B cell (primary cell): ENCODE data around the gene TBC1D32. TPM values are rescaled to one million over a fixed set of nuclear protein-coding genes. Genes with fewer than 3 reads are reported as not detected.

Experiments used
- ATAC-seq: fragments of 200-7000 bp; cut with Tn5 transposase; one replicate; pipeline ENCODE4 v1.10.0; 2021; ENCODE audit warnings: low read depth, mild to moderate bottlenecking, moderate number of reproducible peaks, moderate library complexity
- CTCF ChIA-PET: fragments of 350-600 bp; sonication (Branson Sonifier 250); formaldehyde crosslinking; loops from one replicate; lab custom pipeline; 2021; ENCODE audit warnings: antibody characterized with exemption, inconsistent platforms; lab: Charles Lee
- POLR2A ChIA-PET: fragments of 350-600 bp; sonication (Branson Sonifier 250); formaldehyde crosslinking; loops from one replicate; lab custom pipeline; 2021; ENCODE audit warnings: antibody characterized with exemption; lab: Charles Lee
- DNase-seq: peaks from one replicate; pipeline ENCODE4 v3.0.0; 2013
- H2AFZ ChIP-seq: 2 replicates; pipeline ENCODE4 v1.6.1; 2012; ENCODE audit warnings: mild to moderate bottlenecking, low read depth, low read length; ENCODE audit not compliant: insufficient read depth, poor library complexity, severe bottlenecking
- H3K27ac ChIP-seq, 2 donors: 1 replicate in 1 of 2; 2 replicates in 1 of 2; pipeline ENCODE4 v1.5.1; 2012 to 2013; ENCODE audit warnings: low read length in 2 of 2, mild to moderate bottlenecking in 2 of 2, moderate library complexity in 1 of 2
- H3K27me3 ChIP-seq, 4 experiments: fragments of 200-600 bp in 1 of 4; sonication (generic) in 1 of 4; replicated peaks in 1 of 4; 1 replicate in 2 of 4; 2 replicates in 2 of 4; pipeline versions ENCODE4 v1.6.1 to v1.7.0; 2013 to 2016; ENCODE audit warnings: low read length in 3 of 4, mild to moderate bottlenecking in 2 of 4, mixed read lengths in 1 of 4, moderate library complexity in 1 of 4; ENCODE audit not compliant: insufficient read depth in 4 of 4, control insufficient read depth in 3 of 4; ENCODE audit errors: control extremely low read depth in 1 of 4
- H3K36me3 ChIP-seq, 2 experiments: replicated peaks in 1 of 2; 1 replicate in 1 of 2; 2 replicates in 1 of 2; pipeline versions ENCODE4 v1.6.1 to v1.7.1; 2013; ENCODE audit warnings: low read length in 1 of 2; ENCODE audit not compliant: insufficient read depth in 2 of 2, control insufficient read depth in 1 of 2; ENCODE audit errors: control extremely low read depth in 1 of 2, extremely low read depth in 1 of 2
- H3K4me1 ChIP-seq, 2 donors: fragments of 200-600 bp in 1 of 2; sonication (generic) in 1 of 2; 1 replicate in 1 of 2; 2 replicates in 1 of 2; pipeline versions ENCODE4 v1.5.1 to v1.6.1; 2013 to 2017; ENCODE audit warnings: low read length in 2 of 2; ENCODE audit not compliant: control insufficient read depth in 2 of 2, insufficient read depth in 2 of 2
- H3K4me2 ChIP-seq: replicated peaks from 2 replicates; pipeline ENCODE3; 2012; ENCODE audit warnings: mild to moderate bottlenecking, low read depth, low read length; ENCODE audit not compliant: poor library complexity, severe bottlenecking
- H3K4me3 ChIP-seq, 5 experiments: fragments of 200-600 bp in 1 of 5; sonication (generic) in 1 of 5; 1 replicate in 3 of 5; 2 replicates in 2 of 5; pipeline versions ENCODE4 v1.5.1 to v1.7.0; 2011 to 2016; ENCODE audit warnings: low read length in 4 of 5, mild to moderate bottlenecking in 4 of 5, low read depth in 2 of 5, control low read depth in 1 of 5, moderate library complexity in 1 of 5; ENCODE audit not compliant: insufficient read depth in 1 of 5; ENCODE audit errors: control extremely low read depth in 1 of 5, extremely low read depth in 1 of 5
- H3K79me2 ChIP-seq: fragments of 200-600 bp; sonication (generic); one replicate; pipeline ENCODE4 v1.6.0; 2016; ENCODE audit warnings: low read length; ENCODE audit not compliant: control insufficient read depth, insufficient read depth
- H3K9ac ChIP-seq: fragments of 200-600 bp; sonication (generic); 2 replicates; pipeline ENCODE4 v1.6.1; 2017; ENCODE audit warnings: mild to moderate bottlenecking, low read length, moderate library complexity
- H3K9me3 ChIP-seq, 3 donors: one replicate each; pipeline versions ENCODE4 v1.6.1 to v1.7.1; 2013; ENCODE audit warnings: low read length in 2 of 3; ENCODE audit not compliant: control insufficient read depth in 2 of 3, insufficient read depth in 1 of 3; ENCODE audit errors: control extremely low read depth in 1 of 3
- H4K20me1 ChIP-seq: 2 replicates; pipeline ENCODE4 v1.6.0; 2012; ENCODE audit warnings: mild to moderate bottlenecking, low read length; ENCODE audit not compliant: insufficient read depth, control insufficient read depth, poor library complexity, severe bottlenecking
- H3K27ac Mint-ChIP-seq: one replicate; pipeline ENCODE4 v1.8.0; 2021; ENCODE audit warnings: mixed read lengths
- H3K27me3 Mint-ChIP-seq: one replicate; pipeline ENCODE4 v1.8.0; 2021; ENCODE audit warnings: mixed read lengths
- H3K4me1 Mint-ChIP-seq: one replicate; pipeline ENCODE4 v1.8.0; 2021; ENCODE audit warnings: mixed read lengths
- H3K4me3 Mint-ChIP-seq: one replicate; pipeline ENCODE4 v1.8.0; 2021; ENCODE audit warnings: mixed read lengths
- H3K9me3 Mint-ChIP-seq: one replicate; pipeline ENCODE4 v1.8.0; 2022; ENCODE audit warnings: mixed read lengths; ENCODE audit not compliant: insufficient read depth
- EZH2 ChIP-seq: IDR thresholded peaks from 2 replicates; pipeline ENCODE4 v1.6.1; 2012; ENCODE audit warnings: borderline replicate concordance, low read depth, mild to moderate bottlenecking, moderate library complexity, low read length; ENCODE audit not compliant: insufficient read depth, poor library complexity, severe bottlenecking
- WGBS: methylation state at CpG from one replicate; pipeline ENCODE4 v1.1.5; 2013; ENCODE audit warnings: missing lambda C conversion rate; ENCODE audit not compliant: insufficient coverage; 5-methylcytosine and 5-hydroxymethylcytosine counted together
- intact Hi-C: fragments of 100-400 bp; cut with micrococcal nuclease; formaldehyde crosslinking; loops from one replicate; pipeline ENCODE4 v1.10.0; 2022
- polyA plus RNA-seq: library from polyadenylated mRNA; depleted of rRNA; stranded (reverse); fragments of >200 nt; gene quantifications from 2 replicates; pipeline ENCODE4 v1.2.3, GENCODE V29; 2012
- total RNA-seq, 2 donors: library from RNA; stranded (reverse); fragments of 120-200 nt in 1 of 2; gene quantifications; 1 replicate in 1 of 2; 2 replicates in 1 of 2; pipeline versions ENCODE4 v1.2.3 to v1.2.4, GENCODE V29; 2013 to 2022
- TF ChIP-seq, protein P1 (sequence below): fragments of 200-600 bp; IDR thresholded peaks from one replicate; pipeline ENCODE4 v1.8.0; 2022; ENCODE audit warnings: antibody characterized with exemption, mild to moderate bottlenecking

Gene TBC1D32
- total and polyA plus RNA-seq, 2 donors (not counting 1 experiment from before 2014, with no cell fraction given), result 9.0 to 20.9 TPM

- TF ChIP-seq, protein P1, sequence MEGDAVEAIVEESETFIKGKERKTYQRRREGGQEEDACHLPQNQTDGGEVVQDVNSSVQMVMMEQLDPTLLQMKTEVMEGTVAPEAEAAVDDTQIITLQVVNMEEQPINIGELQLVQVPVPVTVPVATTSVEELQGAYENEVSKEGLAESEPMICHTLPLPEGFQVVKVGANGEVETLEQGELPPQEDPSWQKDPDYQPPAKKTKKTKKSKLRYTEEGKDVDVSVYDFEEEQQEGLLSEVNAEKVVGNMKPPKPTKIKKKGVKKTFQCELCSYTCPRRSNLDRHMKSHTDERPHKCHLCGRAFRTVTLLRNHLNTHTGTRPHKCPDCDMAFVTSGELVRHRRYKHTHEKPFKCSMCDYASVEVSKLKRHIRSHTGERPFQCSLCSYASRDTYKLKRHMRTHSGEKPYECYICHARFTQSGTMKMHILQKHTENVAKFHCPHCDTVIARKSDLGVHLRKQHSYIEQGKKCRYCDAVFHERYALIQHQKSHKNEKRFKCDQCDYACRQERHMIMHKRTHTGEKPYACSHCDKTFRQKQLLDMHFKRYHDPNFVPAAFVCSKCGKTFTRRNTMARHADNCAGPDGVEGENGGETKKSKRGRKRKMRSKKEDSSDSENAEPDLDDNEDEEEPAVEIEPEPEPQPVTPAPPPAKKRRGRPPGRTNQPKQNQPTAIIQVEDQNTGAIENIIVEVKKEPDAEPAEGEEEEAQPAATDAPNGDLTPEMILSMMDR, result no peak
- Histone ChIP-seq H3K36me3 (no peaks in the 10 kb centered on the region), H3K9me3 (no peaks in the 10 kb centered on the region), H3K9ac (no peak overlapping the region), H4K20me1 (no peaks in the 10 kb centered on the region), H3K27ac (no peak overlapping the region), H3K27me3 (no peaks in the 10 kb centered on the region), H3K4me3 (no peak overlapping the region), H3K4me2 (no peak overlapping the region), H3K79me2 (no peaks in the 10 kb centered on the region), H3K4me1 (no peaks in the 10 kb centered on the region), H2AFZ (no peak overlapping the region)
- Mint-ChIP-seq H3K4me3 (no peak overlapping the region), H3K4me1 (no peaks in the 10 kb centered on the region), H3K9me3 (no peaks in the 10 kb centered on the region), H3K27ac (no peak overlapping the region), H3K27me3 (no peaks in the 10 kb centered on the region)
- no peak for ATAC-seq
- no peak for DNase-seq
- ChIA-PET CTCF (no interaction called here), POLR2A (no interaction called here)
- intact Hi-C loops, result no loop called here
- no CpG with 5 or more reads among the region's 1 CpG for WGBS
Measured at GRCh38 chr6:121090492-121090891, 243.8 kb downstream of the TBC1D32 start.

- CTCF ChIA-PET, result no interaction called here
- H3K36me3 ChIP-seq, result no peaks in the 10 kb centered on the region
- no peaks in the 10 kb centered on the region for H3K4me1 Mint-ChIP-seq
- H3K27me3 ChIP-seq, result no peaks in the 10 kb centered on the region
- no peaks in the 10 kb centered on the region for H3K27me3 Mint-ChIP-seq
- H3K9ac ChIP-seq, result no peak overlapping the region
- H3K4me3 ChIP-seq, result no peak overlapping the region
- TF ChIP-seq EZH2, result no peak
- TF ChIP-seq, protein P1, result no peak
- H3K9me3 Mint-ChIP-seq, result no peaks in the 10 kb centered on the region
- H4K20me1 ChIP-seq, result no peaks in the 10 kb centered on the region
- intact Hi-C loops, result no loop called here
- POLR2A ChIA-PET, result no interaction called here
- no peak overlapping the region for H3K27ac Mint-ChIP-seq
- H3K79me2 ChIP-seq, result no peaks in the 10 kb centered on the region
- DNase-seq (no peak), ATAC-seq (no peak)
- H3K9me3 ChIP-seq, result no peaks in the 10 kb centered on the region
- H3K27ac ChIP-seq, result no peak overlapping the region
- no peak overlapping the region for H2AFZ ChIP-seq
- H3K4me1 ChIP-seq, result no peaks in the 10 kb centered on the region
- H3K4me2 ChIP-seq, result no peak overlapping the region
- H3K4me3 Mint-ChIP-seq, result no peak overlapping the region
- 100% methylated on average over 1 of the region's 3 CpGs for WGBS
Measured at GRCh38 chr6:121086876-121087275, 247.4 kb downstream of the TBC1D32 start.
